GM21447 (cell line): Measurements from ENCODE around the gene CFAP92.

Experiments used
- ATAC-seq: cut with Tn5 transposase; IDR thresholded peaks from one replicate; pipeline ENCODE4 v1.9.1; 2021; ENCODE audit not compliant: unreplicated experiment

Gene CFAP92, protein sequence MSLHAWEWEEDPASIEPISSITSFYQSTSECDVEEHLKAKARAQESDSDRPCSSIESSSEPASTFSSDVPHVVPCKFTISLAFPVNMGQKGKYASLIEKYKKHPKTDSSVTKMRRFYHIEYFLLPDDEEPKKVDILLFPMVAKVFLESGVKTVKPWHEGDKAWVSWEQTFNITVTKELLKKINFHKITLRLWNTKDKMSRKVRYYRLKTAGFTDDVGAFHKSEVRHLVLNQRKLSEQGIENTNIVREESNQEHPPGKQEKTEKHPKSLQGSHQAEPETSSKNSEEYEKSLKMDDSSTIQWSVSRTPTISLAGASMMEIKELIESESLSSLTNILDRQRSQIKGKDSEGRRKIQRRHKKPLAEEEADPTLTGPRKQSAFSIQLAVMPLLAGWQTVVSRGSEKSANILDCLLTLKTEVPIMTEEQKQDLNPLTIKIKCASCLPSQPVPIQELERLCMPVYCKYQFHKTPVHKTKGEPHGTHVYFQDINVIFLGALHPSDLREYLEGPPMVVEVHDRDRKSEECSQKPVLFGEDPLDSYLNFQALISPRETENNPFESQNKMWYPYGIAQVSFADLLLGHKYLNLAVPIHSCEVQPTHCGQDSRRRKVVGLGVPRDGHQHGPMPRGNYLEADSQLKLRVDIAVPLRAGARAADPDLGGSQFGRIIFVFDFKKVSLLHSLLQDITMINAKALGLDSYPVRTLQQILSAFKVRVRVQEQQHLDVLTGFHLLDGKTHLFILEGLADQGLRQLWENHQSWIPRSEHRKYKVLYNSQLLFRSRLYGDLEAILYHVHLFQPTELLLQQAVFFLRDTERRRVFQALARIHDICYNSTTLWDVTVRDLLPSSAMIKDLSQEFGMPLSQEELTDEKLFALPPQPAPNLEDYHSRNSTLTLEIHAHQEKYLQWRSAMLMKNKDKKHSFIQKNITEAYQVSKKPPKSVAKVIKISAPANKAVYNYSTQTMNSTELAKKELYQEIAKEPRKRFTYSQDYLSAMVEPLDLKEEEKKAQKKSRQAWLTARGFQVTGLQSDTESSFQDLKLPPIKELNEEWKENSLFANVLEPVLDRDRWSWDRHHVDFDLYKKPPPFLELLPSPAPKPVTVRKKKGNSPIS

DNA sequence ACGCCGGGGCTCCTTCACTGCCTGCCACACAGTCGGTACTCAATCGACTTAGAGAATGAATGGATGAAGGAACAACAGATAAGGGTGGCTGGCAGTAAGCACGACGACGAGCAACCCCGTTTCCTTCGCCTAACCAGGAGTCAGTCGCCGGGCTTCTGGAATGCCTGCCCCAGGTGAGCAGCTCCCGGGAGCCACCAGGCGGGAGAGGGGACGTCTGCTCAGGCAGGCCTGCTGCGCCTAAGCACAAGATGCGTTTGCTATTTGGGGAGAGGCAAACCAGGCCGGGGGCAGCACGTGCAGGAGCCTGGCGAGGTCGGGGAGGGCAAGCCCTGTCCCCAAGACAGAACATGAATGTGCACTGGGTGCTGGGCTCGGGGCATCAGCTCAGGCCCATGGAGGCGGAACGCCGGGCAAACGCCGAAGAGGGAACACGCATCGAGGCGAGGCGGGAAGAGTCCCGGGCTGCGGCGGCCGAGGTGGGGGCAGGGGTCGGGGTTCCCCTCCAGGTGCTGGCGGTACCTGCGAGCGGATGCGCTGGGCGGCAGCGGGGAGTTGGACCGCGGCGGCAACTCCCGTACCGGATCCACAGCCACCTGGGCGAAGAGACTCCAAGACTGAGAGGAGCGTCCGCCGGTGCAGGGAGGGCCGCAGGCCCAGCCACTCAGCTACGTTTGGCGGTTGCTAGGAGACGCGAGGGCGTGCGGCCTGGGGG lies at the start of gene CFAP92:
Gene CFAP92 (minus strand): TSS at position 616 of the 712 bp plus-strand sequence. CDS start 772 bp downstream, outside the sequence.
- ATAC-seq = peak; percentile 80

DNA sequence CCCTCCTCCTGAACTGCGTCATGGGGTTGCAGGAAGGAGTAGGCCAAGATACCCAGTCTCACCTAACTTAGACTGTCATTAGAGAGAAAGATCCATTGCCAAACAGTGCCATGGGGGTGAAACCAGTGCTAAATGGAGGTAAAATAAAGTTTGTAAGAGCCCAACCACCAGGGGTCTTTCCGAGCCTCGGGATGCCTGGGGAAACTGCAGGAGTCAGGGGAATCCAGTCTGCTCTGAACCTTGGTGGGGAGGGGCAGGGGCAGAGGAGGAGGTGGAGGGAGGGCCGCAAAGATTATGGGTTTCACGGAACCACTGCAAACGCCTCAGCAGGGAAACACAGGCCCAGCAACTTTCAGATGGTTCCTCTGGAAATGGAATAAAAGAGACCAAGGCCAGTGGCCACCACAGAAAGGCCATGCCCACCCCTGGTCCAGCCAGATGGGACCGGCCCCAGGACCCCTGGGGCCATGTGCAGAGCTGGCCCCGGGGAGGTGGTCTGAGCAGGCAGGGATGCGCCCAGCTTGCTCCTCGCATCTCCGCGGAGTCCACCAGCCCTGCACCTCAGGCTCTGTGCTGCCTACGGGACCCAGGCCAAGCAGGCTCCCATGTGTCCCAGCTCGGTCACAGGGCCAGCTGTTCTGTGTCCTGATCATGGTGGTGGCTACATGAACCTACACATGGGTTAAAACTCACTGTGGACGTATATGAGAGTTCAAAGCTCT lies 46.9 kb upstream of the CFAP92 start:
- ATAC-seq = no peak

DNA sequence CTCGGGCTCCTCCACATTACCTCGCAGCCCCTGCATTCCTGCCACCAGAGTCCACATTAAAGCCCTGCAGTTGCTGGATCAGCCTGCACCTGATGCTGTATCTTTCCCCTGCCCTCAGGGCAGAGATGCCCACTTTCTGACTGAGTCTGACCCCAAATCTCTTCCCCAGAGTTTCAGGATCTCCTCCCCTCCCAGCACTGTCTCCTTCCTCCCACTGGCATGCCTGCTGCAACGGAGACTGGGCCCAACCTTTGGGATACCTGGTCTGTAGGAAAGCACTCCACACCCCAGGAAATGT lies 46.1 kb upstream of the CFAP92 start:
- no peak for ATAC-seq

DNA sequence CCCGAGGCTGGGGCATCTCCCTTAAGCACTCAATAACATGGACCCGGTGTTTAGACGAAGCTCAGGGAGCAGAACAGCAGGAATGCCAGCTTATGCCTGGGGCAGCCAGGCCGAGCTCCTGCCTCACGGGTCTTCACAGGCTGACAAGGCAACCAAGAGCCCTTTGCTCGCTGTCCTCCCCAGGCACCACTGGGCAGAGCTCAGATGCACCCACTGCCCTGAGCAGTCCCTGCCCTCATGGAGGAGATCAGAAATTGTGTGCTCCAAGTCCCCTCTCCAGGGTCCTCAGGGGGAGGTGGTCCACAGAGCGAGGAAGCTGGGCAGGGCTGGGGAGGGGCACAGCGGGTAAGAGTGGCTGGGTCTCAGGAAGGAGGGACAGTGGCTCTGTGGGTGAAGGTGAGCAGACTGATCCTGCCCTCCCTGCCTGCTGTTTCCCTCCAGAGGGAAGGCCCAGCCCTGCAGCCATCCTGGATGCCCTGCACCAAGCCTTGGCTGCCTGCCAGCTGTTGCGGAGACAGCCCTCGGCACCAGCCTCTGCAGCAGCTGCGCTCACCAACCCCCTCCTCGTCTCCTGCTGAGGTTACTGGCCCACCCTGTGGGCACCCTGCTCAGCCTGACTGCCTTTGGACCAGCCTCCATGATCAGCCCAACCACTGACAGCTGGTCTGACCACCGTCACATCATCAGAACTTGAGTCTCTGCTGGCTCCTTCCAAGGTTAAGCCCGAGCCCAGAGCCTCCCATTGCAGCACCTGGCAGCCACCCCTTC lies 45.6 kb upstream of the CFAP92 start:
- ATAC-seq = no peak

DNA sequence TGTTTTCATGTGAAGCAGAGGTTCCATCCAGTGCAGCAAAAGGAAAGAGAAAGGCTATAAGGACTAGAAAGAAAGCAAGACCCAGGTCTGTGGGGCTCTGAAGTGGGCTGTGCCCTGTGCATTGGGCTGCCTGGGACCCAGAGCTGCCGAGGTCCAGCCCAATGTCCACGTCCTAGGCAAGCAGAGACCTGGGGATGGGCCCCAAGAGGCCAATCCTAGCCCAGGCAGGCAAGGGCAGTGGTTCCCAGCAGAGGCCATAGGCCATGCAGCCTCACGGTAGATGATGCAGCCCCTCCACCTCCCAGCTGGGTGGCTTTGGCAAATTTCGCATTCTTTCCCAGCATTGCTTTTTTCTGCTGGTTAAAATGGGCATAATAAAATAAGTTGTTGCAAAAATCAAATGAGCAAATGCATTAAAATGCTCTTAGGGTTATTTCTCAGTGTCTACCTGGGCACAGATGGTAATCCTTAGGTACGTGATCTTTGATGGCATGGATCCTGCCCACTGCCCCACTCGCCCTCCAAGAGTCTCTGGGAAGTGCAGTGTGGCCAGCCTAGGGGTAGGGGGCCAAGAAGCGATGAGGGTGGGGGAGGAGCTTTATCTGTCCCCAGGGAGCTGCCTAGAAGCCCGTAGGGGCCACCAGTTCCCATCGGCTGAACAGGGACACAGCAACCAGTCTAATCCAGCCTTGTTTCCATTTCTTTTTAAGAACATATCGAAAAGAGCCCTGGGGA lies 44.4 kb upstream of the CFAP92 start:
- no peak for ATAC-seq

DNA sequence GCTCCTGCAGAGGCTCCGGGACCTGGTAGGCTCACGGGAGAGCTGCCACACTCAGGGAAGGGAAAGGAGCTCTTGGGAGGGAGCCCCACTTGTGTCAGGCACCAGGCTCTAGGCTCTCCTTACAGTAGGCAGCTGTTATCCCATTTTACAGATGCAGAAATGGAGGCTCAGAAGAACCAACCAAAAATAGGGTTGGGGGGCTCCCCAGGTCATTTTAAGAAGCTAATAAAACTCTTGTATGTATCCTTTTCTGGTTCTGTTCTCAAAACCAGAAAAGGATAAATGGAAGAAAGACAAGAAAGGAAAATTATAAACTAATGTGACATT lies 43.2 kb upstream of the CFAP92 start:
- ATAC-seq = no peak

DNA sequence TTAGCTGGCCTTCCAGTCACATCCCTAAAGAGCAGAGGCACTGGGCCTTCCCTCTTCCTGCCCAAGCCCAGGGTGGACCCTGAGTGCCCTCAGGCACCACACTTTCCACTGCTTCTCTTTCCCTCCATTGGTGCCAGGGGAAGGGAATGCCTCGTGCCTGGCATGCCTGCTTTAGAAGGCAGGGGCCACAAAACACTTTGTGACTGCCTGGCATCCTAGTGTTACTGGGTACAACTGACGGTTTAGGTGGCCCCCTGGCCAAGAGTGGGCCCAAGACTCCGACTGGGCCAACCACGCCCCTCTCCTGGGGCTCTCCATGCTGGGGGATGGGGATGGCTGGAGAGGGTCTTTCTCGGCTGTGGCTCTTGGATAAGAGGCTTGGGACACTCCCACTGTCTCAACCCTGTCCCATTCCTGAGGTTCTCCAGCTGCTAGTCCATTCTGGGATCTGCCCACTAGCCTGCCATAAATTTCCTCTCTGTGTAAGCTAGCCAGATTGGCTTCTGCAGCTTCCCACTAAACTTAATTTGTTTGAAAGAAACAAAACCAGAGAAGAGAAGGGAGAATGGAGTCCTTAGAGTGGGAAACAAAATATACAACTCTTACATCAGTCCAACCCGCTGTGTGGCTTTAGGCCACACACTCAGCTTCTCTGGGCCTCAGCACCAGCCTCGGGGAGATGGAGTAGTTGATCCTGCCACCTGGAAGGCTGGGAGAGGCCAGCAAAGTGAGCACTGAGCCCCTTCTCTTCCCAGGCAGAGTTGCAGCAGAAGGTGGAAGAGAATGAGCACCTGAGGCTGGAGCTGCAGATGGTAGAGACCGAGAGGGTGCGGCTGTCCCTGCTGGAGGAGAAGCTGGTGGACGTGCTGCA lies 42.6 kb upstream of the CFAP92 start:
- ATAC-seq = no peak

DNA sequence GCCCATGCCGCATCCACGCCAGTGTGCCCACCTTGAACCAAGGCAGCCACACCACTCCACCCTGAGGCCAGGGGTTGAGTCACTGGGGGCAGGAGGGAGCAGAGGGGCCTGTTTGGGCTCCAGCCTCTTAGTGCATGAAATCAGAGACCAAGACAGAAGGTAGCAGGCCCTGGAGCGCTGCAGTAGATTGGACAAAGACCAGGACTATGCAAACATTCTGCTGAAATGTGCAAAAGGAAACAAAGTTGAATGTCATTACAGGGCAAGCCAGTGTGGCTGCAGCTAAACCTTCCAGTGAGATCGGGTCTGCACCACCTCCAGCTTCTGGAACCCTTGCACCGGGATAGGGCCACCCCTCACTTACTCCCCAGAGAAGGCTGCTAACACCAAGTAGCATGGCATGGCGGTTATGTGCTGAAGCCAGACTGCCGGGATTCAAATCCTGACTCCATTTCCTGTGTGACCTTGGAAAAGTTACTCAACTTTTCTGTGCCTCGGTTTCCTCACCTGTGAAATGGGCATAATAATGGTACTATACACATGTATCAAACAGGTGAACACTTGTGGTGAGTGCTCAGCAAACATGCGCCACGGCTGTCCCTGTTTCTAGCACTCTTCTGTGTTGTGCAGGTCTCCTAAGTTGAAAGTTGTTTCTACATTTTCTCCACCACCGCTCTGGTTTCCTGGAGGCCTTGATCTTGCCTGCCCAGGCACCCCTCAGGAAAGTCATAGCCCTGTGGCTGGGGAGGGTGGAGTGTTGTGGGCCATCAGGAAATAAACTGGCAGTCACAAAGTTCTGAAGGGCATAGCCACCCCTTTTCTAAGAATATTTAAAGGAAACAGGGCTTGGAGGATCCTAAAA lies 41.7 kb upstream of the CFAP92 start:
- ATAC-seq = no peak

DNA sequence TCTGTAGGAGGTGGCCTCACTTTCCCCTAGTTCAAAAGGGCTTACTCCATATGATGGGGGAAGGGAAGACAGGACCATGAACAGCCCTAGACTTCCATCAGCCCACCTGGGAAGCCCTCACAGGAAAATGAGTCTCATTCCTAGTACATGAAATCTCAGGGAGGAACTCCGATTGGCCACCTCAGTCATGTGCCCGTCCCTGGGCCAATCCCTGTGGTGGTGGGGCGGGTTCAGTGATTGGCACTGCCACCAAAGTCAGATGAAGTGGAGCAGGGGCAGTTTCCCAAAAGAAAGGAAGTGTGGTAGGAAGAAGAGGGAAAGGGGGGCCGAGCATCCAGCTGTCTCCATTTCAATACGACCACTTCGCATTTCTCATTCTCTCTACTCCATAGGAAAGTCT lies 40.8 kb upstream of the CFAP92 start:
- ATAC-seq = no peak

DNA sequence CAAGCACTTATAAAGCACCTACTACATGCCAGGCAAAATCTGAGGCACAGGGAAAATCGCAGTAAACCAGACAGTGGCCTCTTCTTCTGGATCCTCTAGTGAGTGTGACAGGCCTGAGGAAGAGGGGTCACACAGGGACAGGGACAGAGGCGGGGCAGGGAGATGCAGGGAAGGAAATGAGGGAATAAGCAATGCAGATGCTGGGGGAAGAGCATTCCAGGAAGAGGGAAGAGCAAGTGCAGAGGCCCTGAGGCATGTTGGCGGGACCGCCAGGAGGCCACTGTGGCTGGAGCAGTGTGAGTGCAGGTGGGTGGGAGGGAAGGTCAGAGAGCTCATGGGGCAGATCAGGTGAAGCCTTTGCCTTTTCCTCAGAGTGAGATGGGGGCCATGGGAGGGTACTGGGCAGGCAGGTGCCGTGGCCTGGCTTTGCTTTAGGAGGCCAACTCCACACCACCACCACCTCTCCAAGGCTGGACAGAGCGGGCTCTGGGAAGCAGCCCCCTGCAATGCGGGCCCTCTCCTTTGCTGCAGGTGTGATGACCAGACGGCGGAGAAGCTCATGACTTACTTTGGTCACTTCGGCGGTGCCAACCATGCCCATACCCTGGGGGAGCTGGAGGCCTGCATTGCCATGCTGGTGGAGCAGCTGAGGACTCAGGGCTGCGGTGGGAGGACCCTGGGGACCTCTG lies 39.9 kb upstream of the CFAP92 start:
- ATAC-seq = no peak

DNA sequence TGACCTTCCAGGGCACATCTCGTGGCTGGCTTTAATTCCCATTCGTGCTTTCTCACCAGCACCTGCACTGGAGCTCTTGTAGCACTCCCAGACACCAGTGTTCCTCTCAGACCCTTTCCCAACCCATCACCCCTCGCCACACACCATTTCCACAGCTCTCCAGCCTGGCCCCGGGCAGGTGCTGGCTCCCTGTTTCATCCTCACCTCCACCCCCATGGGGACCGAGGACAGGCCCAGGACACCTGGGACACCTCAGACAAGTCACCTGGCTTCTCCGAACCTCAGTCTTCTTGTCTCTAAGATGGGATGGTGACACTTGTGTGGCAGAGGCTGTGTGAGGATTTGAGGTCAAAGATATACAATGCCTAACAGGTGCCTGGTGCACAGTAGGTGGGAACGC lies 39.3 kb upstream of the CFAP92 start:
- ATAC-seq = no peak

DNA sequence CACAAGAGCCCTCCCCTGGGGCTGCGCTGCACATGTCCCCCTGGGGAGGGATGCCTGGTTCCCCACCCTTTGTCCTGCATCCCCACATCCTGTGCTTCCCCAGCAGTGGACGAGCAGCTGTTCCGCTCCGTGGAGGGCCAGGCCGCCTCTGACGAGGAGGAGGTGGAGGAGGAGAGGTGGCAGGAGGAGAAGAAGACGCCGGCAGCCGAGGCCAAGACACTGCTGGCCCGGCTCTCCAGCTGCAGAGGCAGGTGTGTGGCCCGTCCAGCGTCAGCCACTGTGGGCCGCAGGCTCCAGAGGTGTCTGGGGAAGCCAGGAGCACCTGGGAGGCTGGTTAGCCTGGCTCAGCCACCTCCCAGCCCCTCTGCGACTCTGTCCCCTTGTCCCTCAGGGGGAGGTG lies 38.8 kb upstream of the CFAP92 start:
- no peak for ATAC-seq

DNA sequence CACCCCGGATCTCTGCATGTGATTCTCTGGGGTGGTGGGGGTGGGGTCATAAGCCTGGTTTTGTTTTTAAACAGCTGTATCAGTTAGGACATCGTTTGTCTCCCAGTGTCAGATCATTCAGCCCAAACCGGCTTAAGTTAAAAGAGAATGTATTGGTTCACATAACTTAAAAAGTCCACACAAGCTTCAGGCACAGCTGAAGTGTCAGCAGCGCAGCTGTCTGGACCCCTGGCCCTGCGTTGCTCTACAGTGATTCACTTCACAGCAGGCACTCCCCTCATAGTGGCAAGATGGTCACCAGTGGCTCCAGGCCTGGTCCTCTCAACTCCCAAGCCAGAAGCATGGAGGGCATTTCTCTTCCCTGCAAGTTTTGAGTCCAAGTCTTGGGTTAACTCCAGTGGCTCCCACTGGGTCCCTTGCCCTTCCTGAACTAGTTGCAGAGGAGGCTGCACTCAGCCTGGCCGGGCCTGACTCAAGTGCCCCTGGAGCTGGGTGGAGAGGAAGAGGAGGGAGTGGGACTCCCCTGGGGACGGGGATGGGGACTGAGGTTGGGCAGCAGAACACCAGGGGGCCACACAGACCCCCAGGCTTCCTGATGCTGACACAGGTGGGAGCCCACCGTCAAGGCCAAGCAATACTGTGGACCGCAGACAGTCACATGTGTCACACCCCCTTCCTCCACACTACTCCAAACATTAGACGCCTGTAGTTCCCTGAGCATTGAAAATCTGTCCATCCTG lies 37.8 kb upstream of the CFAP92 start:
- no peak for ATAC-seq

DNA sequence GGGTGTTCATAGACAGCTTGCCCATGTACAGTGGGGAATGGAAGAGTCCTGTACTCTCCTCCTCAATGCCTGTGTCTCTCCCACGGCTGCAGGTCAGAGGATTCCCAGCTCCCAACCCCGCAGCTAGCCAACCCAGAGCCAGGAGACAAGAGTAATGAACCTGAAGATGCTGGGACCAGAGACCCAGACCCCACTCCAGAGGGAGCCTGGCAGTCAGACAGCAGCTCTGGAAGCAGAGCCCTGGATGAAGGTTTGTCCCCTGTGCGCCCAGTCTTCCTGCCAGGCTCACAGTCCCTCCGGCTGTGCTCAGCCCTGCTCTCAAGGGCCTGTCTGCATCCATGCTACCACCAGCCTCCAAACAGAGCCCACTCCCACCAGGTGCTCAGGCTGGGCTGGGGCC lies 36.7 kb upstream of the CFAP92 start:
- no peak for ATAC-seq

DNA sequence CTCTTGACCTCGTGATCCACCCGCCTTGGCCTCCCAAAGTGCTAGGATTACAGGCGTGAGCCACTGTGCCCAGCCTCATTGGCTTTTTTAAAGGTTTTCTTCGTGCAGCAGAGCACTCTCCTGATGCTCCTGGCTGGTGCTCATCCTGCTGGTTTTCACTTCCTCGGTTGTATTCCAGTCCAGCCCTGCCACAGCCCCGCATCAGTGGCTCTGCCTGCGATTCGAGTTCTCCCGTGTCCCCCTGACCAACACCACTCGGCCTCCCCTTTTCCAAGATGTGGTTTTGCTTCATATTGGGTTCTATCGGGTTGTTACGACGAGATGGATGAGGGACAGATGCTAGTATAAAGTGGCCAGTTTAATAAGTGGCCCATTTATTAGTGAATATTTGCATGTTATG lies 35.0 kb upstream of the CFAP92 start:
- no peak for ATAC-seq

DNA sequence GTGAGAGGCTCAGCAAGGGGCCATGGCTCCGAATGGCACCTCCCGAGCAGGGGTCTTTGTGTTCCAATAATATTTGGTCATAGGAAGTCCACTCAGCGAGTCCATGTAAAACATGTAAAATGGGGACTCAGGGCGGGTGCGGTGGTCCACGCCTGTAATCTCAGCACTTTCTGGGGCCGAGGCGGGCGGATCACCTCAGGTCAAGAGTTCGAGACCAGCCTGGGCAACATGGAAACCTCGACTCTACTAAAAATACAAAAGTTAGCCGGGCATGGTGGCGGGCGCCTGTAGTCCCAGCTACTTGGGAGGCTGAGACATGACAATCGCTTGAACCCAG lies 33.6 kb upstream of the CFAP92 start:
- ATAC-seq = no peak
